ENCODE data around the gene OSBPL2. TPM values are rescaled to one million over a fixed set of nuclear protein-coding genes. Genes with fewer than 3 reads are reported as not detected.

Gene OSBPL2
- total and polyA plus RNA-seq, 9 of the 15 experiments (the other 6 are each of a cell fraction or from before 2014, with no cell fraction given) = 2.5 to 25.6 (median 14.1) TPM

GRCh38 chr20:62254021-62254724, 15.9 kb downstream of the OSBPL2 start (continued):
- no peak for TF ChIP-seq ZNF239 (CRISPR knock-in tag; IDR thresholded peaks at IDR 0.05)
- TF ChIP-seq ZBTB43 (CRISPR knock-in tag; IDR thresholded peaks at IDR 0.05) = no peak
- TF ChIP-seq ZNF354B (CRISPR knock-in tag; IDR thresholded peaks at IDR 0.05) = no peak
- no peak for TF ChIP-seq KDM2B (CRISPR knock-in tag; IDR thresholded peaks at IDR 0.05)
- no peak for TF ChIP-seq E2F5 (CRISPR knock-in tag; IDR thresholded peaks at IDR 0.05)

GRCh38 chr20:62255976-62256375, 17.7 kb downstream of the OSBPL2 start:
- DNase-seq (ENCODE audit: extremely low read depth in 1 of 4, low spot score in 3 of 4) (no peak), ATAC-seq (no peak), FAIRE-seq (no peak)
- peaks cover 19% of the 10 kb centered on the region; the same call in 2 of the 3 replicates for H3K36me3 ChIP-seq (ENCODE audit: control insufficient read depth, insufficient read depth, low read length)
- no peak overlapping the region for H3K4me3 ChIP-seq
- H3K9me3 ChIP-seq (replicated peaks; ENCODE audit: control insufficient read depth, insufficient read depth, low read depth, low read length) = no peaks in the 10 kb centered on the region
- H3K27me3 ChIP-seq (ENCODE audit: control insufficient read depth in 2 of 2, insufficient read depth in 2 of 2, low read length in 2 of 2) = no peaks in the 10 kb centered on the region
- BruUV-seq (replicated peaks) = no TSS peak
- no peak overlapping the region for H2AFZ ChIP-seq (ENCODE audit: low read depth, low read length)
- H3K27ac ChIP-seq (ENCODE audit: extremely low read depth, low read depth, low read length) = no peak overlapping the region
- peaks cover 12% of the 10 kb centered on the region; the same call in 2 of the 3 replicates for H3K79me2 ChIP-seq (ENCODE audit: control insufficient read depth, insufficient read depth, low read length)
- H3K9me1 ChIP-seq (ENCODE audit: control insufficient read depth, insufficient read depth, low read length) = no peaks in the 10 kb centered on the region
- TF ChIP-seq CREB1 (IDR thresholded peaks at IDR 0.05) = no peak
- TF ChIP-seq CREB1 (CRISPR knock-in tag; IDR thresholded peaks at IDR 0.05) = no peak
- TF ChIP-seq CBX1 (IDR thresholded peaks at IDR 0.05; ENCODE audit: low read depth) = no peak
- TF ChIP-seq NR2C2 (CRISPR knock-in tag; IDR thresholded peaks at IDR 0.05) = no peak
- TF ChIP-seq NR2C2 (tag; IDR thresholded peaks at IDR 0.05) = no peak
- no peak overlapping the region for H3K9ac ChIP-seq (ENCODE audit: insufficient read depth in 1 of 2, low read depth in 2 of 2, low read length in 2 of 2)
- ChIA-PET CTCF (ENCODE audit: low intra/inter-chr PET ratio) (no interaction called here), POLR2A (interaction anchor here (1.1 kb wide), 1 partner anchor 9 kb away, joined by 4 read pairs; no protein-coding TSS in a partner anchor)
- H3K4me2 ChIP-seq (ENCODE audit: insufficient read depth, low read length) = no peak overlapping the region
- intact Hi-C loops (cut with micrococcal nuclease) = no loop called here
- peaks cover 25% of the 10 kb centered on the region for H4K20me1 ChIP-seq (replicated peaks; ENCODE audit: control insufficient read depth, insufficient read depth, low read length)
- in situ Hi-C loops (cut with MboI) = no loop called here
- 70% methylated on average over 10 of the region's 10 CpGs for WGBS (ENCODE audit: insufficient coverage, low coverage, missing lambda C conversion rate)
- H3K4me1 ChIP-seq (replicated peaks in 1 of 2; ENCODE audit: control insufficient read depth in 2 of 2, insufficient read depth in 2 of 2, low read length in 2 of 2) = peaks cover 0 to 13% of the 10 kb centered on the region in 2 experiments; a peak in 2 of 5 replicates

Data from K562 (cell line).